ENCODE results near the gene TBX5. TPM values are rescaled to one million over a fixed set of nuclear protein-coding genes. Genes with fewer than 3 reads are reported as not detected.

The TBX5 gene
- total RNA-seq, 1 donor from 2014 or later, result not detected

DNA sequence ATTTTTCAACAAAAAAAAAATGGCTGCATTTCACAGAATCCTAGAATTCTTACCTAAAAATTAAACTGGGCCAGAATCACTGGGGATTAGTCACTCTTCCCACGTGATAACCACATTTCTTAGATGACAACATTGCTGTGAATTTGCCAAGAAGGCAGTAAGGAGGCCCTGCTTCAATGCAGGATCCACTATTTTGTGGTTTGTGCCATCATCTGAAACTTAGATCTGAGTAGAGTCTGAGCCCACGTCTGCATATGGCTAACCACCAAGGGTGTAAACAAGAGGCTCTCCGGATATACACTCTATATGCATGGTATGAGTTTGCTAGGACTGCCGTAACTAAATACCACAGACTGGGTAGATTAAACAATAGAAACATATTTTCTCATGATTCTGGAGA is 24.4 kb upstream of the TBX5 start:
- no peaks in the 10 kb centered on the region for H3K36me3 Mint-ChIP-seq (ENCODE audit: unreplicated experiment)
- DNase-seq, result no peak
- H3K27ac Mint-ChIP-seq (ENCODE audit: unreplicated experiment), result no peak overlapping the region
- H3K4me1 Mint-ChIP-seq (ENCODE audit: low read depth, unreplicated experiment), result no peaks in the 10 kb centered on the region
- H3K4me3 Mint-ChIP-seq (ENCODE audit: unreplicated experiment), result no peak overlapping the region
- no peaks in the 10 kb centered on the region for H3K9me3 Mint-ChIP-seq (ENCODE audit: unreplicated experiment)
- peaks cover 3% of the 10 kb centered on the region for H3K27me3 Mint-ChIP-seq (ENCODE audit: unreplicated experiment)
- TF ChIP-seq, protein P1, sequence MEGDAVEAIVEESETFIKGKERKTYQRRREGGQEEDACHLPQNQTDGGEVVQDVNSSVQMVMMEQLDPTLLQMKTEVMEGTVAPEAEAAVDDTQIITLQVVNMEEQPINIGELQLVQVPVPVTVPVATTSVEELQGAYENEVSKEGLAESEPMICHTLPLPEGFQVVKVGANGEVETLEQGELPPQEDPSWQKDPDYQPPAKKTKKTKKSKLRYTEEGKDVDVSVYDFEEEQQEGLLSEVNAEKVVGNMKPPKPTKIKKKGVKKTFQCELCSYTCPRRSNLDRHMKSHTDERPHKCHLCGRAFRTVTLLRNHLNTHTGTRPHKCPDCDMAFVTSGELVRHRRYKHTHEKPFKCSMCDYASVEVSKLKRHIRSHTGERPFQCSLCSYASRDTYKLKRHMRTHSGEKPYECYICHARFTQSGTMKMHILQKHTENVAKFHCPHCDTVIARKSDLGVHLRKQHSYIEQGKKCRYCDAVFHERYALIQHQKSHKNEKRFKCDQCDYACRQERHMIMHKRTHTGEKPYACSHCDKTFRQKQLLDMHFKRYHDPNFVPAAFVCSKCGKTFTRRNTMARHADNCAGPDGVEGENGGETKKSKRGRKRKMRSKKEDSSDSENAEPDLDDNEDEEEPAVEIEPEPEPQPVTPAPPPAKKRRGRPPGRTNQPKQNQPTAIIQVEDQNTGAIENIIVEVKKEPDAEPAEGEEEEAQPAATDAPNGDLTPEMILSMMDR (IDR thresholded peaks at IDR 0.05; ENCODE audit: partially characterized antibody, unreplicated experiment), result no peak

DNA sequence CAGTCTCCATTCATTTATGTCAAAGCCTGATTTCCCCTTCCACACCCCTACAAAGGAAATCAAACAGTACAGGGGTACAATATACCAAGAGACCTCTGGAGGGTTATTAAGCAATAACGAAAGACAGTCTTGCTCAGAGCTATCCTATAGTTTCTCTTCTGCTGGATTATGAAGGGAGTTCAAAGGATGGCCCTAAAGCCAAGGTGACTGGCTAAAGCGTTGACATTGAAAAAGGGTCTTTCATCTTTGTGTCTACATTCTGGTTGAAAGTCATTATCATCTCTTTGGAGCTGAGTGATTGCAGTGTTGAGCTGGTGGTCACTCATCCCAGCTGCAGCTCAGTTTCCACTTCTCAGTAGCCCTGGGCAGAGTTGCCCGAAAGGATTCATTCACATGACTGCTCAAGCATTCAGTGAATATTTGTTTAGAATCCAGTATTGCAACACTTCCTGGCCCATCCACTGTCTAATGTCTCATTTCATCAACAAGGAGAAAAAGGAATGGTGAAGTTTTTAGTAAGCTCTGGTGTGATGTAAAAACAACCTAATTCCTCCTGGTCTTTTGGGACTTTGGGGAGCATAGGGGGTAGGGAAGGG is 19.2 kb upstream of the TBX5 start:
- H3K27me3 Mint-ChIP-seq (ENCODE audit: unreplicated experiment), result peaks cover 5% of the 10 kb centered on the region

DNA sequence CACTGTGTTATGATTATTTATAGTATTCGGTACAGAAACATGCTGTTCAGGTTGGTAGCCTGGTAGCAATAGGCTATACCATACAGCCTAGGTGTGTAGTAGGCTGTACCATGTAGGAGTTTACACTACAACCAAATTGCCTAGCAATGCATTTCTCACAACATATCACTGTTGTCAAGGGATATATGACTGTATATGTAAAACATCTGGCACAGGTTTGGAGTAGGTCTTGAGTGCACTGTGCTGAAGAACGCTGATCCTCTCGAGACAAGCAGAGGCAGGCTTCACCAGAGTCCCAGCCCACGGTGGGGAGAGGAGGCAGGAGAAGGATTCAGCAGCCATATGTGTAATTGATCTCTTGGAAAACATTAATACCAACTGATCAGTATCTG is 15.0 kb upstream of the TBX5 start:
- H3K27ac Mint-ChIP-seq (ENCODE audit: unreplicated experiment), result no peak overlapping the region
- TF ChIP-seq, protein P1 (IDR thresholded peaks at IDR 0.05; ENCODE audit: partially characterized antibody, unreplicated experiment), result no peak
- peaks cover 2% of the 10 kb centered on the region for H3K9me3 Mint-ChIP-seq (ENCODE audit: unreplicated experiment)
- no peak for DNase-seq
- no peaks in the 10 kb centered on the region for H3K4me1 Mint-ChIP-seq (ENCODE audit: low read depth, unreplicated experiment)
- H3K36me3 Mint-ChIP-seq (ENCODE audit: unreplicated experiment), result no peaks in the 10 kb centered on the region
- no peak overlapping the region for H3K4me3 Mint-ChIP-seq (ENCODE audit: unreplicated experiment)
- H3K27me3 Mint-ChIP-seq (ENCODE audit: unreplicated experiment), result peaks cover 10% of the 10 kb centered on the region

More for the DNA sequence above, 19.2 kb upstream of the TBX5 start:
- H3K4me1 Mint-ChIP-seq (ENCODE audit: low read depth, unreplicated experiment), result no peaks in the 10 kb centered on the region
- no peak overlapping the region for H3K4me3 Mint-ChIP-seq (ENCODE audit: unreplicated experiment)
- H3K27ac Mint-ChIP-seq (ENCODE audit: unreplicated experiment), result no peak overlapping the region
- H3K36me3 Mint-ChIP-seq (ENCODE audit: unreplicated experiment), result no peaks in the 10 kb centered on the region
- peaks cover 2% of the 10 kb centered on the region for H3K9me3 Mint-ChIP-seq (ENCODE audit: unreplicated experiment)
- TF ChIP-seq, protein P1 (IDR thresholded peaks at IDR 0.05; ENCODE audit: partially characterized antibody, unreplicated experiment), result no peak
- DNase-seq, result no peak

DNA sequence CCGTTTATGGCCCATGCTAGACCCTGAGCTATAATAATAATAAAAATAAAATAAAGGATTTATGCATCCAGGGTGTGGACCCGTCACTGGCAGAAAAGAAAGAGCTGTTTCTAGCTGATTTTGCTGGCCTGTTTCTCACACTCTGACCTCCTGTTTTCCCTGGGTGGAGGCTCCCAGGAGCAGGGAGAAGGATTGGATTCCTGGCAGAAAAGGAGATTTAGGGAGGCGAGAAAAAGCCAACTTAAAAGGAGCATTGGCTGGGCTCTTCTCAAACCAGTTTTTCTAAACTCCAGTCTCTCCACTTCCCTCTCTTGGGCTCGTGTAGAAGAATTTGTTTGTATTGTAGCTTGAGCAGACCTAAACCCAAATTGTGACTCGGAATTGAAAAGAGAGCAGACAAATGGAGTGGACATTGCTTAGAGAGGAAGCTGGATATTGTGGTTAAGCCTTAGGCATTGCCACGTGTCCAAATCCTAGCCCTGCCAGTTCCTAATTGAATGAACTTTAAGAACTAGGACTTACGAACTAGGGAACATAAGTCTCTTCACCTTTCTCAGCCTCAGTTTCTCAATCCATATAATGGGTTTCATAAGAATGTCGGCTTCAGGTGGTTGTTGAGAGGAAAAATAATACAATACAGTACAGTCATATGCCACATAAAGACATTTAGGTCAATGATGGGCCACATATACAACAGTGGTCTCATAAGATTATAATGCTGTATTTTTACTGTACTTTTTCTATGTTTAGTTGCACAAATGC is 14.4 kb upstream of the TBX5 start:
- no peak overlapping the region for H3K27ac Mint-ChIP-seq (ENCODE audit: unreplicated experiment)
- no peak for DNase-seq
- H3K27me3 Mint-ChIP-seq (ENCODE audit: unreplicated experiment), result peaks cover 13% of the 10 kb centered on the region
- H3K4me3 Mint-ChIP-seq (ENCODE audit: unreplicated experiment), result no peak overlapping the region
- TF ChIP-seq, protein P1 (IDR thresholded peaks at IDR 0.05; ENCODE audit: partially characterized antibody, unreplicated experiment), result no peak
- peaks cover 2% of the 10 kb centered on the region for H3K9me3 Mint-ChIP-seq (ENCODE audit: unreplicated experiment)
- H3K4me1 Mint-ChIP-seq (ENCODE audit: low read depth, unreplicated experiment), result no peaks in the 10 kb centered on the region
- no peaks in the 10 kb centered on the region for H3K36me3 Mint-ChIP-seq (ENCODE audit: unreplicated experiment)

DNA sequence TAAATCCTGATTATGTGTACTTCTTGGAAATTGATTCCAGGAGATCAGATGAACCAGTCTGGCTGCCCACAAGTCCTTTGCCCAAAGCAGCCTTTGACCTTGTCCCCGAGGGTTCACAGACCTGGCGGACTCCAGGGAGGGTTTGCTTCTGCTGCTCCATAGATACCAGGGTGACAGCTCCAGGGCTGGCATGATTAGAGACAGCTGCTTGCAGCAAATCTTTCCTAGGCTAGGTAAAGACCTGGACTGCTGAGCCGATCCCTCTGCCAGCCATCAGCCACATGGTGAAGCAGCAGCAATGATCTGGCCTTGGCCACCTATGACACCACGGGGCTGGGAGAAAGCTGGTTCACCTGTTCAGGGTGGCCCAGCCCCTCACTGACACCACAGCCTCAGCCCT is 10.1 kb upstream of the TBX5 start:
- Mint-ChIP-seq H3K4me3 (ENCODE audit: unreplicated experiment) (no peak overlapping the region), H3K36me3 (ENCODE audit: unreplicated experiment) (no peaks in the 10 kb centered on the region)

More for the DNA sequence above, 10.1 kb upstream of the TBX5 start:
- DNase-seq, result no peak
- Mint-ChIP-seq H3K9me3 (ENCODE audit: unreplicated experiment) (peaks cover 1% of the 10 kb centered on the region), H3K4me1 (ENCODE audit: low read depth, unreplicated experiment) (no peaks in the 10 kb centered on the region), H3K27me3 (ENCODE audit: unreplicated experiment) (peaks cover 39% of the 10 kb centered on the region), H3K27ac (ENCODE audit: unreplicated experiment) (no peak overlapping the region)
- TF ChIP-seq, protein P1 (IDR thresholded peaks at IDR 0.05; ENCODE audit: partially characterized antibody, unreplicated experiment), result no peak

All from glutamatergic neuron (in vitro differentiated cells).